NCI-H1105 treated with DMSO at 0.1 percent for 48 hours (cell line): ENCODE measurements around the gene FIG4.

Source experiments
- DNase-seq: peaks from one replicate; lab custom pipeline; 2025; lab: John Stamatoyannopoulos, UW

The FIG4 gene

GRCh38 chr6:109690737-109691621 is at the start of gene FIG4, which contains the start of gene AK9:
TSS of gene FIG4 (plus strand) at chr6:109691296. CDS start at chr6:109691436, 140 bp downstream.
TSS of gene AK9 (minus strand) at chr6:109691202. CDS start at chr6:109675745, 15,457 bp downstream.
- DNase-seq: peak; percentile 99

DNA sequence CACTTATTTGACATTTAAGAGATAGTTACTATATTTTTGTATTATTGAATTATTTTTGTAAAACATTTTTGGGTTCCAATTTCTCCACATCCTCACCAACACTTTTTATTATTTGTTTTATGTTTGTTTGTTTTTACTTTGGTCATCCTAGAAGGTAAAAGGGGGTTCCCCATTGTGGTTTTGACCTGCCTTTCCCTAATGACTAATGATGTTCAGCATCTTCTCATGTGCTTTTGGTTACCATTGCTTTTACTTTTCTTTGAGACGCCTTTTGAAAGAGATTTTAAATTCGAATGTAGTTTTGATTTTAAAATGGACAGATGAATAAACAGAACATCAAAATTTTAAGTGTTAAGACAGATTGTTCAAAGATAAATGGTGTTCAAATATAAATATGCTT is 47.0 kb upstream of the FIG4 start:
- no peak for DNase-seq

GRCh38 chr6:109653264-109653663 is 37.8 kb upstream of the FIG4 start:
- no peak for DNase-seq

GRCh38 chr6:109655761-109656262 is 35.3 kb upstream of the FIG4 start:
- DNase-seq: no peak

DNA sequence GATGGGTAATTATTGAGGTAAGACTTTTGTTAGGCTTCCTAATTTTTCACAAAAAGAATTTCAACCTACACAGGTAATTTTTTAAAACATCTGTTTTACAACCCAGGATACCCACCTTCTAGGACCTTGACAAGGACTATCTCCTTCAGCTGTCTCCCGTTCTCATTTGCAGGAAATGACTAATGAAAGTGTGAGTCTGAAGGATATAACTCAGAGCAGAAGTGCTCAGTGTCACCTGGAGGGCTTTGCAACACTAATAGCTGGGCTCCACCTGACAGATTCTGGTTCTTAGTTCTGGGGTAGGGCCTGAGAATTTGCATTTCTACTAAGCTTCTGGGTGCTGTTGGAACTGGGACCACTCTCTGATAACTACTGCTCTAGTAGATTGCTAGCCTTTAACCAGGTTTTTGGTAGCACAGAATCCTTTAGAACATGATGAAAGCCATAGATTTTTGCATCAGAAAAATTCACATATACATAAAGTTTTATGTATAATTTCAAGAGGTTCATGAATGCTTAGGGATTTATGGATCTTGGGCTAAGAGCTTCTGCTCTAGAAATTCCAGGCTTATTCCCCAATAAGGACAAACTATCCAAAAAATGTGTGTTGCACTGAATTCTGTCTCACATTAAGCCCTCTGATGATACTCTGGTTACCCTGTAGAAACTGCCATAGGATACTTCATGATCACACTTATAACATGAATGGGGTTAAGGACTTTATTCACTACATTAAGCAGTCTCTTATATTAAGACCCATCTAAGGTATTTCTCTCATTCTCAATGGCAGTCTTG is 30.4 kb upstream of the FIG4 start:
- DNase-seq: no peak

- no peak for DNase-seq
Observed at GRCh38 chr6:109662192-109662591, 28.9 kb upstream of the FIG4 start.

DNA sequence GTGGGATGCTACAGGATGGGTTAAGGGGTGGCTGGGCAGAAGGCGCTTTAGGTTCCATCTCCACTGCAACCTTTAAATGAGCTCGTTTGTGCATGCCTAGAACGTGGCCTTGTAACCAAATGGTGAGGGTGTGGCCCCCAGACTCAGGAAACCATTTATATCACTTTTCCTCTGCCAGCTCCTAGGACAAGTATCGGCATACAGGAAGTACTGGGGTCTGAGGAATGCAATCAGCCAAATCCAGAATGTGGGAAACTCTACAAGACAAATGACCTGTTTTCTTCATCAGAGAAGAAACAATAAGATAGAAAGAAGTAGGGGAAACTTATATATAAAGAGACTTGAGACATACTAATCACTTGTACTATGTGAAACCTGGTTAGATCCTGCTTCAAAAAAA is 21.3 kb upstream of the FIG4 start:
- no peak for DNase-seq

DNA sequence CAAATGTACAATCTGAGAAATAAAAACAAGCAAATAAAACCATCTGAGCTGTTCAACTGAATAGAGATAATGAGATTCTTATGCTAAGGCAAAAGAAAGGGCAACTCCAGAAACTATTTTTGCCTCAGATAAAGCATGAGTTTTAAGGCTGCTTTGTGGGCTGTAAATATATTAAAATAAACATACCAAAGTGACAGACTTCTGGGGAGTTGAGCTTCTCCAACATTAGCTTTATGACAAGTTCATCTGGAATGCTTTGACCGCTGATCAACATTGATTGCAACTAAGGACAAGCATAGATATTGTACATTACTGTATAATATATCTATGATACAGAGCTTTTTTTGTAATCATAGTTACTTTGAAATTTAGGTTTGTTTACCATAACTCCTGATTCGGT is 19.4 kb upstream of the FIG4 start:
- no peak for DNase-seq

DNA sequence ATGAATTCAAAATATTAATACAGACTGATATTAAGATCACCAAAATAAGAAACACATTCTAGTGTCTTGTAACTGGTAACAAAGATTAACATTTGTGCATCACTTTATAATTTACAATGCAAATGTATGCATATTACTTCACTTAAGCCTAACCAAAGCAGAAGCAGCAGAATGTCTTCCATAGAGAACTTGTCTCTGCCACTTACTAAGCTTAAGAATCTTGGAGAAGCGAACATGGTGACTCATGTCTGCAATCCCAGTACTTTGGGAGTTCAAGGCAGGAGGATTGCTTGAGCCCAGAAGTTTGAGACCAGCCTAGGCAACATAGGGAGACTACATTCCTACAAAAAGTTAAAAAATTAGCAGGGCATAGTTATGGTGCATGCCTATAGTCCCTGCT is 18.9 kb upstream of the FIG4 start:
- no peak for DNase-seq

DNA sequence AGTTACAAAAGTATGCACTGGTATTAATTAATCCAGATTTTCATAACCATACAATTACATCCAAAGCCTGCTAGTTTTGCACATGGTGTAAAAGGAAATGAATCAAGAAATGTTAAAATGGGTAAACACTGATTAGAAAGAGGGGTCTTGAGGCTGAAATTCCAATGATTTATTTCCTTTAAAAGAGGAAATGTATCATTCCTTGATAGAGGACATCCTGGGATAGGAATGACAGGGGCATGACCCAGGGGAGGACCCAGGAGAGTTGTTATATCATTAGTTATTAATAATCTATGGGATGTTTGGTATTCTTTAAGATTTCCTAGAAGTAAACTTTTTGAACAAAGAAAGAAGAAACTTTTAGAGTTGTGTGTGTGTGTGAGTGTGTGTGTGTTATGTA is 18.3 kb upstream of the FIG4 start:
- DNase-seq: no peak

DNA sequence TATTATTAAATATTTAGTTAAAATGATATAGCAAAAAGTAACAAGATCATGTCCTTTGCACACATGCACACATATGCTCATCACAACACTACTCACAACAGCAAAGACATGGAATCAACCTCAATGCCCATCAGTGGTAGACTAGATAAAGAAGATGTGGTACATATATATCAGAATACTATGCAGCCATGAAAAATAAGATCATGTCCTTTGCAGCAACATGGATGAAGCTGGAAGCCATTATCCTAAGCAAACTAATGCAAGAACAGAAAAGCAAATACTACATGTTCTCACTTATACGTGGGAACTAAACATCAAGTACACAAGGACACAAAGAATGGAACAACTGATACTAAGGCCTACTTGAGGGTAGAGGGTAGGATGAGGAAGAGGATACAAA is 14.4 kb upstream of the FIG4 start:
- DNase-seq: no peak

GRCh38 chr6:109678240-109678639 is 12.9 kb upstream of the FIG4 start:
- DNase-seq: peak; percentile 12

- DNase-seq: peak; percentile 67
Observed at GRCh38 chr6:109678661-109679505, 12.2 kb upstream of the FIG4 start.

- DNase-seq: no peak
Observed at GRCh38 chr6:109686566-109687265, 4.4 kb upstream of the FIG4 start.

DNA sequence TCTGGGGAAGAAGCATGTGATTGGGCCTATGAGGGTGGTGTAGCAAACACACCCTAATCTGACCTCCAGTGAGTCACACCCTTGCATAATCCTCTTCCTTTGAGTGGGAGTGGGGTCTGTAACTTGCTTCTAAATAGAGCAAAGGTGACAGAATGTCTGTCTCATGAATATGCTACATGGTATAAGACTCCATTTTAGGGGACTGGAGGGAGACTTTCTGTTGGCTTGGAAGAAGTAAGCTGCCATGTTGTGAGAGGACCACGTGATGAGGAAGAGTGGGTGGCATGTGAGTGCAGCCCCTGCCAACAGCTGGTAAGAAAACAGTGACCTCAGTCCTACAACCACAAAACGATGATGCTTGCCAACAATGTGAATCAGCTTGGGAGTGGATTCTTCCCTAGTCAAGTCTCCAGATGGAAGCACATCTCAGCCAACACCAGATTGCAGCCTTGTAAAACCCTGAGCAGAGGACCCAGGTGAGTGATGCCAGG is 3.8 kb upstream of the FIG4 start:
- DNase-seq: no peak

GRCh38 chr6:109690373-109690736 is 741 bp upstream of the FIG4 start:
- peak; percentile 86 for DNase-seq

GRCh38 chr6:109693111-109693510 is 2.0 kb downstream of the FIG4 start:
- no peak for DNase-seq

- peak; percentile 13 for DNase-seq
Observed at GRCh38 chr6:109695468-109695867, 4.4 kb downstream of the FIG4 start.

GRCh38 chr6:109696355-109696754 is 5.3 kb downstream of the FIG4 start:
- DNase-seq: no peak

DNA sequence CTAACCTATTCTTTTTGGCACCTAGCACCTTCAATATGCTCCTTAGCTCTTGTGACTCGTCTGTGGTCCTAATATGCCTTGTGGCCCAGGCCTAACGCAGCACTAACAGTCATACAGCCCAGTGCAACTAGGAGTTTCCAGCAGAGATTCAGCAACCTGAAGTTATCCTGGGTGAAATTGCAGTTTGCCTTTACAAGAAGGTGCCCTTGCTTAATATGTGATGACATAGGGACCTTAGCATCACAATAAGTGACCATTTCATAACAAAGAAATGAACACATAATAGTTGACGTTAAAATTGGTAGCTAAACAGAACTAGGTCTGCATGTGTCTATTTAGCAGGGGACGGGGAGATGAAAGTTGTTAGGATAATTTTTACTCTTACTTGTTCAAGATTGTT is 10.1 kb downstream of the FIG4 start:
- no peak for DNase-seq

DNA sequence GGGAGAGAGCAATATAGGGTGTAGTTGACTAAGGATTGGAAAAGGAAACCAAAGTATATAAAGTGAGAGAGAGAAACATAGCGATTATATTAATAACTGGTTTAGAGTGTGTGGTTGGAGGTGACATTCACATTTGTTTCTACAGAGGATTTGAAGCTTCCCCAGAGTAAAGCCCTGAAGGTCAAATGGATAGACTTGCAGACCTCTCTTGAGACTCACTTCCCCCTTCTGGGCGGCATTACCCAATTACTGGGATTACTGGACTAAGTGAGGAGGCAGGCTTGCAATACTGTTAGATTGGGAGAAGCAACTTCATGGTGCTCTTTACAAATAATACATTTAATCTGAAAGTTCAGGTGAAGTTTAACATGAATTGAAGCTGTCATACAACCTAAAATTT is 10.7 kb downstream of the FIG4 start:
- no peak for DNase-seq
